RWPE1 (cell line): ENCODE measurements around the gene FAM20A.

ENCODE experiments used
- CTCF ChIA-PET: fragments of 350-600 bp; sonication (Branson Sonifier 250); formaldehyde crosslinking; extraction: SDS; loops from one replicate; lab custom pipeline; 2021; lab: Yijun Ruan, JAX
- POLR2A ChIA-PET: fragments of 400-600 bp; formaldehyde crosslinking; extraction: SDS; loops from one replicate; lab custom pipeline; 2020; ENCODE audit warnings: antibody characterized with exemption; ENCODE audit not compliant: low non-redundant PET; lab: Yijun Ruan, JAX
- DNase-seq: peaks from one replicate; pipeline ENCODE4 v3.0.0; 2012; ENCODE audit warnings: low spot score
- H3K27ac ChIP-seq: fragments of 450-650 bp; 2 replicates; pipeline ENCODE4 v1.5.1; 2017
- TF ChIP-seq, protein P1 (sequence below): fragments of 450-650 bp; conservative IDR thresholded peaks from 2 replicates; pipeline ENCODE4 v1.5.1; 2017; ENCODE audit warnings: low read depth, mild to moderate bottlenecking

The FAM20A gene

DNA sequence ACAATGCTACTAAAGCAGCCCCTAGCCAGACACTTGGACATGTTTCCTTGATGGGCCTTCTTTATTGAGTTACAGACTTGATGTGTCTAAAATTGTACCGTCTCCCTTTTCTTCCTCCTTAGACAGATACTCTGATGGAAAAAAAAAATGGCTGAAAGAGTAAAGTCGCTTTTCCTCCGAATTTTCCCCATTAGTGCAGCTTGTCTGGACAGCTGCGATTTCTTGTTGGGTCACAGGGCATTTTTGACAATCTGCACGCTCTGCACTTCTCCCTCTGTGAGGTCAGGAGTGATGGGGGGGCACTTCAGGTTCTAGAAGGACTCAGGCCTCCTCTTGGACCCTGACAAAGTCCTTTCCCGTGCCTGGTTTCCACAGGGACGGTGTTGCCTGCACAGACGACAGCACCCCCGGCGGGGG is 89.9 kb downstream of the FAM20A start:
- POLR2A ChIA-PET, result interaction anchor here (0.6 kb wide), 1 partner anchor 543 kb away, joined by 4 read pairs; no protein-coding TSS in a partner anchor
- peak overlapping the region; percentile 94 for H3K27ac ChIP-seq
- no peak for DNase-seq
- CTCF ChIA-PET, result interaction anchor here (0.6 to 0.7 kb wide), 2 partner anchors 49 to 82 kb away, joined by 3 to 4 read pairs; no protein-coding TSS in a partner anchor
- TF ChIP-seq, protein P1, sequence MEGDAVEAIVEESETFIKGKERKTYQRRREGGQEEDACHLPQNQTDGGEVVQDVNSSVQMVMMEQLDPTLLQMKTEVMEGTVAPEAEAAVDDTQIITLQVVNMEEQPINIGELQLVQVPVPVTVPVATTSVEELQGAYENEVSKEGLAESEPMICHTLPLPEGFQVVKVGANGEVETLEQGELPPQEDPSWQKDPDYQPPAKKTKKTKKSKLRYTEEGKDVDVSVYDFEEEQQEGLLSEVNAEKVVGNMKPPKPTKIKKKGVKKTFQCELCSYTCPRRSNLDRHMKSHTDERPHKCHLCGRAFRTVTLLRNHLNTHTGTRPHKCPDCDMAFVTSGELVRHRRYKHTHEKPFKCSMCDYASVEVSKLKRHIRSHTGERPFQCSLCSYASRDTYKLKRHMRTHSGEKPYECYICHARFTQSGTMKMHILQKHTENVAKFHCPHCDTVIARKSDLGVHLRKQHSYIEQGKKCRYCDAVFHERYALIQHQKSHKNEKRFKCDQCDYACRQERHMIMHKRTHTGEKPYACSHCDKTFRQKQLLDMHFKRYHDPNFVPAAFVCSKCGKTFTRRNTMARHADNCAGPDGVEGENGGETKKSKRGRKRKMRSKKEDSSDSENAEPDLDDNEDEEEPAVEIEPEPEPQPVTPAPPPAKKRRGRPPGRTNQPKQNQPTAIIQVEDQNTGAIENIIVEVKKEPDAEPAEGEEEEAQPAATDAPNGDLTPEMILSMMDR, result no peak

DNA sequence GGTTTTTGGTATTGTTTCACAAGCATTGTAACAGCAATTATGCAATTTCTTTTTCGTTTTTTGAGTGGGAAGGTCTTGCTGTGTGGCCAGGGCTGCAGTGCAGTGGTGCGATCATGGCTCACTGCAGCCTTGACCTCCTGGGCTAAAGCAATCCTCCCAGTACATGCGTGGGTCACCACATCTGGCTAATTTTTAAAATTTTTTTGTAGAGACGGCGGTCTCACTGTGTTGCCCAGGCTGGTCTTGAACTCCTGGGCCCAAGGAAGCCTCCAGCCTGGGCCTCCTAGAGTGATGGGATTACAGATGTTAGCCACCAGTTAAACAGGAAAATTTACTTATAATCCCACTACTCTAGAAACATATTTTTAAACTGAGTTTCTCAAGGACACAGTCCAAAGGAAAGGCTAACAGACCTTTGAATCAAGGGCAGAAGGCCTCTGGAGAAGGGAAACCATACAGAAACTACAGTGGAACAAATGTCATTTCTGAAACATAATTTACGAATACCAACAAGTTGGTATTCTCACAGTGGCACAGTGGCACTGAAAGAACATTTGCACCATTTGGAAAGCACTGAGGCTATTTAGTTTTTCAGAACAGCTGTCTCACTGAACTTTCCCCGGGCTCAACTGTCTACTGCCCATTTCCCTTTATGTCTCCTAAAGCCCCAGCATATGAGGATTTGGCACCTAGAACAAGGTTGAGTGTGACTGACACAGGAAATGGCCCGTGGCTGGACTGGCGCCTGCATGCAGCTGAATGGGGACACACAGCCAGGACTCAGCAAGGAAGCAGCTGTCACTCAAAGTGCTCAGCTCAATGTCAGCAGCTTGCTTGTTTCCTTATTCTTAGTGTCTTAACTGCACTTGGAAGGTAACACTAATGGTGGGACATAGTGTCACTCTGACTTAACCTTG is 91.8 kb downstream of the FAM20A start:
- POLR2A ChIA-PET, result no interaction called here
- CTCF ChIA-PET, result no interaction called here
- no peak for DNase-seq
- TF ChIP-seq, protein P1, result no peak
- H3K27ac ChIP-seq, result peak overlapping the region; percentile 63

DNA sequence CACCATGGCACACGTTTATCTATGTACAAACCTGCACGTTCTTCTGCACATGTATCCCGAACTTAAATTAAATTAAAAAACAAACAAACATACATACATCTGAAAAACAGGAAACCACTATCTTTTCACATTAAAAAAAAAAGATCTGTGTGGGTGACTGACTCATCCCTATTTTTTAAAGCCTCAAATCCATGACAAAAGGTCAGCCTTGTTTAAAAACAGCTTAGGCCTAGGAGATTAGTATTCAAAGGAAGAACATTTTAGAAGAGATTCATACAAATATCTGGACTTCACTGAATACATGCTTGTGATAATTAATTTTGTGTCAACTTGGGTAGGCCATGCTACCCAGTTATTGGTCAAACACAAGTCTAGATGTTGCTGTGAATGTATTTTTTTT is 93.6 kb downstream of the FAM20A start:
- TF ChIP-seq, protein P1, result no peak
- POLR2A ChIA-PET, result no interaction called here
- DNase-seq, result no peak
- CTCF ChIA-PET, result no interaction called here
- H3K27ac ChIP-seq, result no peak overlapping the region

DNA sequence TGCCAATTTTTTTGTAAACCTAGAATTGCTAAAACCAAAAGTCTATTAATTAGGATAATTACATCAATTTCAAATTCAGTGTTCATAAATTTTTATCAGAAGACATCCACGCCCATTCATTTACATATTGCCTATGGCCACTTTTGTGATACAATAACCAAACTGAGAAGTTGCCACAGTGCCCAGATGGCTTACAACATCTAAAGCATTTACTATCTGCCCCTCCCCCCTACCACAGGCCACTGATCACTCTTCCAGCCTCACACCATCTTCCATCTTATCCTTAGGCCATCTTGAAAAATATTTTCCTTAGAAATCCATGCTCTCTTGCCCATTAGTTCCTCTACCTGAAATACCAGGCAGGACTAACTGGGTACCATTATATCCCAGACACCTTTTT is 95.2 kb downstream of the FAM20A start:
- CTCF ChIA-PET, result no interaction called here
- DNase-seq, result no peak
- TF ChIP-seq, protein P1, result no peak

DNA sequence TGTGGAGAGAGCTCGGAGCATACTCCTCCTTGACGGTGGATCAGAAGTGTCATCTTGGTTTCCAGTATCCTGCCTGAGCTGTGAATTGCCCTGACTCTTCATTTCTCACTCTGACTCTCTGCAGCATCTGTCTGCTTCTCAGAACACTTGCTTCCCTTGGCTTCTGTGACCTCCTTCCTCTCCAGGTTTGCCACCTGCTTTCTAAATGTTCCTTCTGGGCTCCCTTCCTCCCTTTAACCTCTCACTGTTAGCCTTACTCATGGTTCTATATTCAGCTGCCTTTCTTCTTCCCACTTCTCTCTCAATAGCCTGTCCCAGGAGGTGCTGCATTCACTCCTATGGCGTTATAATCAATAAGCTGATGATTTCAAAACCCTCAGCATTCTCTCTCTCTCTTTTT is 100.1 kb downstream of the FAM20A start:
- CTCF ChIA-PET, result no interaction called here
- POLR2A ChIA-PET, result no interaction called here

More for the DNA sequence above, 95.2 kb downstream of the FAM20A start:
- POLR2A ChIA-PET, result no interaction called here
- no peak overlapping the region for H3K27ac ChIP-seq

DNA sequence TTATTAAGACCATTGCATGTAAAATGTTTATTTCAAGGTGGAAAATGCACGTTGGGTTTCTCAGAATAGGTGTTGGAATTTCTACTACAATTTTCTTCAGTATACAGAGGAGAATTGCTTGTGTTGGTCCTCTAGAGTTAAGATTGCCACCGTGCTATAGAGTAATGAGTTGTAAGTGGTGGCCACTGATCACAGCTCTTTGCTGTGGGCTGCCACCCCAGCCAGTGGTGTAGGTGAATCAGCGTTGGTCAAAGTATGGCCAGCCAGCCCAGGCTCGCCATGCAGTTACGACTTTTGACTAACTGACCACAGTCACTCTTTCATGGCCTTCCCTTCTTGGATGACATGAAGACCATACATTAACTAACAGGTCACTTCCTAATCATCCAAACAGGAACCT is 101.6 kb downstream of the FAM20A start:
- DNase-seq, result no peak
- no peak overlapping the region for H3K27ac ChIP-seq
- POLR2A ChIA-PET, result no interaction called here
- CTCF ChIA-PET, result no interaction called here
- TF ChIP-seq, protein P1, result no peak

More for the DNA sequence above, 100.1 kb downstream of the FAM20A start:
- H3K27ac ChIP-seq, result no peak overlapping the region
- no peak for DNase-seq
- TF ChIP-seq, protein P1, result no peak
